Left ventricle myocardium inferior (tissue), 1 donor: ENCODE measurements around the gene SLC22A23. TPM values are rescaled to one million over a fixed set of nuclear protein-coding genes. Genes with fewer than 3 reads are reported as not detected.
"Not testable (repeated sequence)": the region's sequence is repeated elsewhere in the genome, so short reads cannot be mapped to it uniquely, and the experiment has no call there.

Source experiments
- DNase-seq: peaks from one replicate; pipeline ENCODE4 v3.0.0-alpha.2; 2020
- H3K27ac ChIP-seq: fragments of 200-600 bp; replicated peaks from 2 replicates; pipeline ENCODE4 v1.8.0; 2021
- H3K27me3 ChIP-seq: fragments of 200-600 bp; 2 replicates; pipeline ENCODE4 v1.8.0; 2021; ENCODE audit warnings: low read depth
- H3K36me3 ChIP-seq: fragments of 200-600 bp; 2 replicates; pipeline ENCODE4 v1.8.0; 2021
- H3K4me1 ChIP-seq: fragments of 200-600 bp; 2 replicates; pipeline ENCODE4 v1.8.0; 2021
- H3K4me3 ChIP-seq: fragments of 200-600 bp; 2 replicates; pipeline ENCODE4 v1.8.0; 2021; ENCODE audit warnings: mild to moderate bottlenecking, moderate library complexity
- H3K9me3 ChIP-seq: fragments of 200-600 bp; replicated peaks from 2 replicates; pipeline ENCODE4 v1.8.0; 2021
- CTCF ChIP-seq: fragments of 200-600 bp; IDR thresholded peaks from 2 replicates; pipeline ENCODE4 v1.8.0; 2021; ENCODE audit warnings: antibody characterized with exemption, mild to moderate bottlenecking, borderline replicate concordance
- intact Hi-C: fragments of 100-400 bp; cut with micrococcal nuclease; formaldehyde crosslinking; loops from one replicate; pipeline ENCODE4 v1.11.0; 2022
- total RNA-seq: library from RNA; stranded (reverse); fragmentation: NEBNext Ultra II Directional; extraction: Animal tissue kit (Norgen Biotek cat#: 25700); gene quantifications from one replicate; pipeline ENCODE4 v1.2.1, GENCODE V29; 2021
- donor health status: DM: no; HTN: yes; CAD: no; lungs with severe emphysema.

SLC22A23 gene
- total RNA-seq, 1 donor from 2014 or later, result 7.0 TPM

- Histone ChIP-seq H3K9me3 (no peaks in the 10 kb centered on the region), H3K27me3 (no peaks in the 10 kb centered on the region), H3K4me3 (no peak overlapping the region), H3K4me1 (peaks cover 19% of the 10 kb centered on the region), H3K27ac (peak overlapping the region; percentile 21), H3K36me3 (no peaks in the 10 kb centered on the region)
- intact Hi-C loops, result no loop called here
- no peak for TF ChIP-seq CTCF
- no peak for DNase-seq
Observed at GRCh38 chr6:3386374-3386857, 70.4 kb downstream of the SLC22A23 start.

GRCh38 chr6:3385660-3386151 is 71.1 kb downstream of the SLC22A23 start:
- intact Hi-C loops, result no loop called here
- Histone ChIP-seq H3K27ac (peak overlapping the region; percentile 45), H3K4me3 (no peak overlapping the region), H3K36me3 (no peaks in the 10 kb centered on the region), H3K27me3 (no peaks in the 10 kb centered on the region), H3K9me3 (no peaks in the 10 kb centered on the region), H3K4me1 (peaks cover 27% of the 10 kb centered on the region)
- no peak for DNase-seq
- no peak for TF ChIP-seq CTCF

GRCh38 chr6:3385181-3385580 is 71.7 kb downstream of the SLC22A23 start:
- not testable (repeated sequence) for H3K9me3 ChIP-seq
- H3K27ac ChIP-seq, result peak overlapping the region; percentile 45

GRCh38 chr6:3384241-3385143 is 72.4 kb downstream of the SLC22A23 start:
- intact Hi-C loops, result no loop called here
- H3K9me3 ChIP-seq, result no peaks in the 10 kb centered on the region
- no peak overlapping the region for H3K4me3 ChIP-seq
- H3K4me1 ChIP-seq, result peaks cover 24% of the 10 kb centered on the region
- H3K27ac ChIP-seq, result peak overlapping the region; percentile 45
- H3K36me3 ChIP-seq, result no peaks in the 10 kb centered on the region
- TF ChIP-seq CTCF, result no peak
- no peak for DNase-seq
- H3K27me3 ChIP-seq, result no peaks in the 10 kb centered on the region

More at GRCh38 chr6:3385181-3385580, 71.7 kb downstream of the SLC22A23 start:
- H3K27me3 ChIP-seq, intact Hi-C loops, H3K36me3 ChIP-seq, H3K4me3 ChIP-seq, DNase-seq: not testable (repeated sequence)
- peaks cover 27% of the 10 kb centered on the region for H3K4me1 ChIP-seq

GRCh38 chr6:3383525-3383924 is 73.3 kb downstream of the SLC22A23 start:
- Histone ChIP-seq H3K27me3 (no peaks in the 10 kb centered on the region), H3K4me1 (peaks cover 21% of the 10 kb centered on the region), H3K27ac (no peak overlapping the region), H3K9me3 (no peaks in the 10 kb centered on the region), H3K4me3 (no peak overlapping the region), H3K36me3 (no peaks in the 10 kb centered on the region)
- DNase-seq, result no peak
- intact Hi-C loops, result no loop called here
- TF ChIP-seq CTCF, result no peak
